COR-L47 (cell line): ENCODE results near the gene GRID1.
"Not testable (repeated sequence)": the region's sequence is repeated elsewhere in the genome, so short reads cannot be mapped to it uniquely, and the experiment has no call there.

ENCODE experiments used
- DNase-seq: peaks from one replicate; lab custom pipeline; 2025; lab: John Stamatoyannopoulos, UW

GRID1 gene

GRCh38 chr10:86038371-86038770 is 328.2 kb downstream of the GRID1 start:
- no peak for DNase-seq

GRCh38 chr10:86037096-86037495 is 329.5 kb downstream of the GRID1 start:
- DNase-seq, result no peak

GRCh38 chr10:86036544-86036831 is 330.1 kb downstream of the GRID1 start:
- DNase-seq, result no peak

GRCh38 chr10:86035791-86036543 is 330.6 kb downstream of the GRID1 start:
- DNase-seq, result no peak

GRCh38 chr10:86034710-86035109 is 331.9 kb downstream of the GRID1 start:
- DNase-seq, result no peak

GRCh38 chr10:86033581-86033980 is 333.0 kb downstream of the GRID1 start:
- no peak for DNase-seq

- not testable (repeated sequence) for DNase-seq
Measured at GRCh38 chr10:86032087-86032486, 334.5 kb downstream of the GRID1 start.

- DNase-seq, result no peak
Measured at GRCh38 chr10:86030312-86030711, 336.3 kb downstream of the GRID1 start.

- DNase-seq, result no peak
Measured at GRCh38 chr10:86027346-86027745, 339.2 kb downstream of the GRID1 start.

GRCh38 chr10:86025509-86025908 is 341.1 kb downstream of the GRID1 start:
- DNase-seq, result no peak

- no peak for DNase-seq
Measured at GRCh38 chr10:86024281-86025041, 342.1 kb downstream of the GRID1 start.

- no peak for DNase-seq
Measured at GRCh38 chr10:86023931-86024280, 342.7 kb downstream of the GRID1 start.

- no peak for DNase-seq
Measured at GRCh38 chr10:86023336-86023735, 343.3 kb downstream of the GRID1 start.

GRCh38 chr10:86022906-86023305 is 343.7 kb downstream of the GRID1 start:
- no peak for DNase-seq

- no peak for DNase-seq
Measured at GRCh38 chr10:86020134-86020533, 346.5 kb downstream of the GRID1 start.

GRCh38 chr10:86019141-86019540 is 347.5 kb downstream of the GRID1 start:
- no peak for DNase-seq

- no peak for DNase-seq
Measured at GRCh38 chr10:86018735-86019058, 347.9 kb downstream of the GRID1 start.

GRCh38 chr10:86017841-86018734 is 348.5 kb downstream of the GRID1 start:
- DNase-seq, result no peak

- DNase-seq, result no peak
Measured at GRCh38 chr10:86013568-86013967, 353.0 kb downstream of the GRID1 start.

- DNase-seq, result no peak
Measured at GRCh38 chr10:86007171-86007570, 359.4 kb downstream of the GRID1 start.

GRCh38 chr10:86004337-86004736 is 362.3 kb downstream of the GRID1 start:
- no peak for DNase-seq

- no peak for DNase-seq
Measured at GRCh38 chr10:86003201-86003621, 363.4 kb downstream of the GRID1 start.

- no peak for DNase-seq
Measured at GRCh38 chr10:86001521-86001920, 365.1 kb downstream of the GRID1 start.
